Heart left ventricle (tissue), 13 donors: Measurements from ENCODE around the gene HCST.

Experiments used
- POLR2A ChIP-seq, 2 donors: fragments of 450-650 bp; IDR thresholded peaks; one replicate each; pipeline ENCODE4 v1.6.1; 2017; ENCODE audit warnings: antibody characterized with exemption in 2 of 2, mild to moderate bottlenecking in 2 of 2, moderate library complexity in 2 of 2
- TF ChIP-seq, protein P1 (sequence below), 12 donors: fragments of 200-600 bp; sonication (generic) in 4 of 12; IDR thresholded peaks; one replicate each; pipeline versions ENCODE4 v1.5.0 to v1.8.0; 2018 to 2022; ENCODE audit warnings: antibody characterized with exemption in 12 of 12, mild to moderate bottlenecking in 5 of 12
- donor health status: ischemic (EF 13 %, LVEDD 7.1; RV severe dilation, severe dysfunction).
- donor health status: DM: no; HTN: yes; CAD: no.
- donor health status: DM: no; HTN: no; CAD: no.
- donor health status: ischemic (EF 25% LVEDD 6.9; RV normal size, moderate dysfunction).
- donor health status: ischemic (EF 25% LVEDD 5.7; RV mildly dilated, moderate dysfunction).
- donor health status: ischemic (EF 35%, LVEDD 5.7; RV mildly dilated, moderate dysfunction).
- donor health status: nonischemic (EF 11% LVEDD 7.7; RV severe dilation, severe dysfunction).
- donor health status: DM: yes; HTN: yes; CAD: no.
- donor health status: PGD.
- donor health status: ischemic (EF 29% LVEDD 5.4; RV normal size, mild dysfunction).
- donor health status: nonischemic (EF 23%, LVEDD 6.1; RV moderate dilation, normal function).

DNA sequence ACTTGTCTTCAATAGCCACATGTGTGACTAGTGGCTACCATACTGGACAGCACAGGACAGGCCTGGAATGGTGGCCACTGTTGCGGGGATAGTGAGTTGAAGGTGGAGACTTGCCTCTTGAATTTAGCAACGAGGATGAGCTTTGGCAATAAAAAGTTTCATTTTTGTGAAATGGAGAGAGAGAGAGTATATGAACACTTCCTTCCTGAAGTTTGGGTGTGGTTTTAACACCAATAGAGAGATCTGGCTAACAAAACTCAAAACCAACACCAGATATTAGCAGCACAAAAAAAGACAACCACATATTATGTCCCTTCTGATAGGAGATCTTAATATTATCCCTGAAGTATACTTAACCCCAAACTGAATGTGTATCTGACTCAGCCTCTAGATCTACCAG, 27.5 kb downstream of the HCST start:
- TF ChIP-seq, protein P1, sequence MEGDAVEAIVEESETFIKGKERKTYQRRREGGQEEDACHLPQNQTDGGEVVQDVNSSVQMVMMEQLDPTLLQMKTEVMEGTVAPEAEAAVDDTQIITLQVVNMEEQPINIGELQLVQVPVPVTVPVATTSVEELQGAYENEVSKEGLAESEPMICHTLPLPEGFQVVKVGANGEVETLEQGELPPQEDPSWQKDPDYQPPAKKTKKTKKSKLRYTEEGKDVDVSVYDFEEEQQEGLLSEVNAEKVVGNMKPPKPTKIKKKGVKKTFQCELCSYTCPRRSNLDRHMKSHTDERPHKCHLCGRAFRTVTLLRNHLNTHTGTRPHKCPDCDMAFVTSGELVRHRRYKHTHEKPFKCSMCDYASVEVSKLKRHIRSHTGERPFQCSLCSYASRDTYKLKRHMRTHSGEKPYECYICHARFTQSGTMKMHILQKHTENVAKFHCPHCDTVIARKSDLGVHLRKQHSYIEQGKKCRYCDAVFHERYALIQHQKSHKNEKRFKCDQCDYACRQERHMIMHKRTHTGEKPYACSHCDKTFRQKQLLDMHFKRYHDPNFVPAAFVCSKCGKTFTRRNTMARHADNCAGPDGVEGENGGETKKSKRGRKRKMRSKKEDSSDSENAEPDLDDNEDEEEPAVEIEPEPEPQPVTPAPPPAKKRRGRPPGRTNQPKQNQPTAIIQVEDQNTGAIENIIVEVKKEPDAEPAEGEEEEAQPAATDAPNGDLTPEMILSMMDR (IDR thresholded peaks at IDR 0.05), result no peak
- TF ChIP-seq POLR2A (IDR thresholded peaks at IDR 0.05), result no peak
